H9 (cell line): ENCODE data around the gene ALDH1A2. TPM values are rescaled to one million over a fixed set of nuclear protein-coding genes. Genes with fewer than 3 reads are reported as not detected.

Experiments
- DNase-seq: peaks from one replicate; pipeline ENCODE4 v3.0.0-alpha.2; 2017
- H2AFZ ChIP-seq: one replicate; pipeline ENCODE4 v1.6.1; 2013; ENCODE audit warnings: mild to moderate bottlenecking, low read length, control low read depth, moderate library complexity
- H2AK5ac ChIP-seq: 2 replicates; pipeline ENCODE4 v1.6.1; 2013; ENCODE audit warnings: low read length, control low read depth, mixed read lengths; ENCODE audit not compliant: insufficient read length
- H2BK120ac ChIP-seq: one replicate; pipeline ENCODE4 v1.6.1; 2013; ENCODE audit warnings: low read depth, mild to moderate bottlenecking, low read length, control low read depth, inconsistent platforms; ENCODE audit not compliant: poor library complexity, severe bottlenecking
- H2BK12ac ChIP-seq: 2 replicates; pipeline ENCODE4 v1.6.1; 2013; ENCODE audit warnings: low read length, control low read depth, mixed read lengths, low read depth; ENCODE audit not compliant: insufficient read length
- H2BK15ac ChIP-seq: 2 replicates; pipeline ENCODE4 v1.6.1; 2013; ENCODE audit warnings: low read depth, low read length, control low read depth
- H2BK20ac ChIP-seq: one replicate; pipeline ENCODE4 v1.6.1; 2013; ENCODE audit warnings: low read depth, mild to moderate bottlenecking, low read length, control low read depth, inconsistent platforms; ENCODE audit not compliant: poor library complexity, severe bottlenecking
- H2BK5ac ChIP-seq: 2 replicates; pipeline ENCODE4 v1.6.1; 2013; ENCODE audit warnings: low read length, control low read depth, mixed read lengths; ENCODE audit not compliant: insufficient read length
- H3K14ac ChIP-seq: 2 replicates; pipeline ENCODE4 v1.6.1; 2013; ENCODE audit warnings: low read length, control low read depth; ENCODE audit not compliant: insufficient read depth
- H3K18ac ChIP-seq: 2 replicates; pipeline ENCODE4 v1.6.1; 2013; ENCODE audit warnings: low read depth, mild to moderate bottlenecking, mixed read lengths, low read length, control low read depth; ENCODE audit not compliant: insufficient read length
- H3K23ac ChIP-seq: 2 replicates; pipeline ENCODE4 v1.6.1; 2013; ENCODE audit warnings: low read length, control low read depth, mixed read lengths, low read depth; ENCODE audit not compliant: insufficient read length
- H3K23me2 ChIP-seq: 2 replicates; pipeline ENCODE4 v1.6.1; 2013; ENCODE audit warnings: low read depth, mild to moderate bottlenecking, mixed read lengths, low read length, control low read depth; ENCODE audit not compliant: insufficient read length, poor library complexity, severe bottlenecking
- H3K27ac ChIP-seq: 2 replicates; pipeline ENCODE4 v1.5.1; 2013; ENCODE audit warnings: low read length, control low read depth, mixed read lengths, low read depth; ENCODE audit not compliant: insufficient read length
- H3K27me3 ChIP-seq: 2 replicates; pipeline ENCODE4 v1.6.1; 2013; ENCODE audit warnings: low read length, control low read depth, inconsistent platforms; ENCODE audit not compliant: insufficient read depth
- H3K4ac ChIP-seq: 2 replicates; pipeline ENCODE4 v1.6.1; 2013; ENCODE audit warnings: low read depth, mild to moderate bottlenecking, control low read depth, inconsistent platforms, low read length, moderate library complexity
- H3K4me1 ChIP-seq: 2 replicates; pipeline ENCODE4 v1.6.1; 2013; ENCODE audit warnings: low read length, control low read depth, inconsistent platforms; ENCODE audit not compliant: insufficient read depth
- H3K4me2 ChIP-seq: 2 replicates; pipeline ENCODE4 v1.6.1; 2013; ENCODE audit warnings: low read length, control low read depth, mixed read lengths; ENCODE audit not compliant: insufficient read length, insufficient read depth
- H3K56ac ChIP-seq: 2 replicates; pipeline ENCODE4 v1.6.1; 2013; ENCODE audit warnings: low read depth, mild to moderate bottlenecking, mixed read lengths, low read length, control low read depth; ENCODE audit not compliant: insufficient read length
- H3K79me1 ChIP-seq: 2 replicates; pipeline ENCODE4 v1.6.1; 2013; ENCODE audit warnings: low read depth, mild to moderate bottlenecking, moderate library complexity, low read length, control low read depth, inconsistent platforms; ENCODE audit not compliant: insufficient read depth, poor library complexity, severe bottlenecking
- H3K79me2 ChIP-seq: 2 replicates; pipeline ENCODE4 v1.6.1; 2013; ENCODE audit warnings: low read length, control low read depth, inconsistent platforms; ENCODE audit not compliant: insufficient read depth
- H3K9ac ChIP-seq: 2 replicates; pipeline ENCODE4 v1.6.1; 2013; ENCODE audit warnings: low read length, control low read depth, mixed read lengths; ENCODE audit not compliant: insufficient read length; ENCODE audit errors: extremely low read depth
- H3K9me3 ChIP-seq: one replicate; pipeline ENCODE4 v1.6.1; 2013; ENCODE audit warnings: low read depth, low read length, inconsistent platforms; ENCODE audit not compliant: control insufficient read depth
- H3T11ph ChIP-seq: one replicate; pipeline ENCODE4 v1.6.1; 2013; ENCODE audit warnings: mild to moderate bottlenecking, low read length, control low read depth, inconsistent platforms
- H4K20me1 ChIP-seq: one replicate; pipeline ENCODE4 v1.6.1; 2013; ENCODE audit not compliant: control insufficient read depth, insufficient read length, insufficient read depth
- H4K5ac ChIP-seq: 2 replicates; pipeline ENCODE4 v1.6.1; 2013; ENCODE audit warnings: low read depth, mild to moderate bottlenecking, mixed read lengths, low read length, control low read depth; ENCODE audit not compliant: insufficient read length
- H4K8ac ChIP-seq: replicated peaks from 2 replicates; pipeline ENCODE4 v1.6.1; 2013; ENCODE audit warnings: low read length, control low read depth, mixed read lengths, low read depth; ENCODE audit not compliant: insufficient read length
- H4K91ac ChIP-seq: 2 replicates; pipeline ENCODE4 v1.6.1; 2013; ENCODE audit warnings: low read depth, mild to moderate bottlenecking, moderate library complexity, mixed read lengths, low read length, control low read depth; ENCODE audit not compliant: insufficient read length
- H3K27ac Mint-ChIP-seq, 3 experiments: 2 replicates in 2 of 3; 3 replicates in 1 of 3; pipeline ENCODE4 v1.8.0; 2020 to 2021; ENCODE audit warnings: mixed read lengths in 3 of 3, mild to moderate bottlenecking in 1 of 3, moderate library complexity in 1 of 3
- H3K27me3 Mint-ChIP-seq: 2 replicates; pipeline ENCODE4 v1.8.0; 2021; ENCODE audit warnings: low read depth, mild to moderate bottlenecking, moderate library complexity, mixed read lengths
- H3K36me3 Mint-ChIP-seq, 3 experiments: 2 replicates in 2 of 3; 3 replicates in 1 of 3; pipeline ENCODE4 v1.8.0; 2020 to 2021; ENCODE audit warnings: low read depth in 3 of 3, mixed read lengths in 3 of 3; ENCODE audit not compliant: insufficient read depth in 1 of 3
- H3K4me1 Mint-ChIP-seq, 2 experiments: 2 replicates each; pipeline ENCODE4 v1.8.0; 2020; ENCODE audit warnings: mixed read lengths in 2 of 2
- H3K4me3 Mint-ChIP-seq, 2 experiments: 2 replicates in 1 of 2; 3 replicates in 1 of 2; pipeline ENCODE4 v1.8.0; 2020 to 2021; ENCODE audit warnings: mild to moderate bottlenecking in 2 of 2, mixed read lengths in 2 of 2, moderate library complexity in 1 of 2
- H3K9me3 Mint-ChIP-seq, 2 experiments: 2 replicates in 1 of 2; 3 replicates in 1 of 2; pipeline ENCODE4 v1.8.0; 2020; ENCODE audit warnings: mild to moderate bottlenecking in 2 of 2, mixed read lengths in 2 of 2, moderate library complexity in 1 of 2
- WGBS: extraction: QIAGEN DNeasy Blood & Tissue Kit; methylation state at CpG from one replicate; pipeline ENCODE4 v1.1.7; 2013; ENCODE audit warnings: missing lambda C conversion rate, low lambda C conversion rate, mixed read lengths; ENCODE audit not compliant: insufficient read length; ENCODE audit errors: extremely low coverage; 5-methylcytosine and 5-hydroxymethylcytosine counted together
- total RNA-seq: library from RNA; stranded (reverse); gene quantifications from 2 replicates; pipeline ENCODE4 v1.2.1, GENCODE V29; 2021
- TF ChIP-seq, protein P1 (sequence below): fragments of 200-600 bp; sonication (generic); conservative IDR thresholded peaks from 3 replicates; pipeline ENCODE4 v1.8.0; 2021; ENCODE audit warnings: antibody characterized with exemption, mild to moderate bottlenecking

ALDH1A2 gene
- total RNA-seq, 1 experiment from 2014 or later, result 0.72 TPM

DNA sequence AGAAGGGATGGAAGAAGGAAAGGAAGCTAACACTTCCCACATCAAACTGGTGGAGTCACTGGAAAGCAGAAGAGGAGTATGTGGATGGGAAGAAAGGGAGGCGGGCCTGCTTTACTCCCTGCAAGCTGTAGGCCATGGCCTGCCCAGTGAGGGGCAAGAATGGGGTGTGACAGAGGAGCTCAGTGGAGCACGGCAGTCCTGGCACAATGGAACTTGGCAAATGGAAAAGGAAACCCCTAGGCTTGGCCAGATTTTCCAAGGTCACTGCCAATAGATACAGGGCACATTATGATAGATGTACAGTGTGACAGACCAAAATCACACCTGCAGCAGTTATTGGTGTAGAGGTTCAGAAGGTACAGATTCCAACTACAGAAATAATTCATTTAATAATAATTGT lies 111.6 kb downstream of the ALDH1A2 start:
- WGBS, result no CpG with 5 or more reads among the region's 2 CpGs
- H2AK5ac ChIP-seq, result no peak overlapping the region
- no peak overlapping the region for H3K4ac ChIP-seq

More for the DNA sequence above, 111.6 kb downstream of the ALDH1A2 start:
- H2BK15ac ChIP-seq, result no peak overlapping the region
- H2AFZ ChIP-seq, result no peak overlapping the region
- H4K8ac ChIP-seq, result no peak overlapping the region
- no peak for DNase-seq
- Mint-ChIP-seq H3K36me3 (no peaks in the 10 kb centered on the region), H3K27ac (no peak overlapping the region), H3K4me1 (no peaks in the 10 kb centered on the region), H3K27me3 (peaks cover 4% of the 10 kb centered on the region), H3K9me3 (no peaks in the 10 kb centered on the region), H3K4me3 (no peak overlapping the region)
- no peak overlapping the region for H3K9ac ChIP-seq
- H4K91ac ChIP-seq, result no peak overlapping the region
- H2BK120ac ChIP-seq, result no peak overlapping the region
- H3K79me1 ChIP-seq, result no peaks in the 10 kb centered on the region
- no peak overlapping the region for H2BK5ac ChIP-seq
- no peak overlapping the region for H4K5ac ChIP-seq
- no peak overlapping the region for H3K27ac ChIP-seq
- no peak overlapping the region for H3K23ac ChIP-seq
- H3K4me1 ChIP-seq, result no peaks in the 10 kb centered on the region
- no peak overlapping the region for H2BK12ac ChIP-seq
- H2BK20ac ChIP-seq, result no peak overlapping the region
- H3K4me2 ChIP-seq, result no peak overlapping the region
- H3K79me2 ChIP-seq, result no peaks in the 10 kb centered on the region
- no peak overlapping the region for H3K56ac ChIP-seq
- TF ChIP-seq, protein P1, sequence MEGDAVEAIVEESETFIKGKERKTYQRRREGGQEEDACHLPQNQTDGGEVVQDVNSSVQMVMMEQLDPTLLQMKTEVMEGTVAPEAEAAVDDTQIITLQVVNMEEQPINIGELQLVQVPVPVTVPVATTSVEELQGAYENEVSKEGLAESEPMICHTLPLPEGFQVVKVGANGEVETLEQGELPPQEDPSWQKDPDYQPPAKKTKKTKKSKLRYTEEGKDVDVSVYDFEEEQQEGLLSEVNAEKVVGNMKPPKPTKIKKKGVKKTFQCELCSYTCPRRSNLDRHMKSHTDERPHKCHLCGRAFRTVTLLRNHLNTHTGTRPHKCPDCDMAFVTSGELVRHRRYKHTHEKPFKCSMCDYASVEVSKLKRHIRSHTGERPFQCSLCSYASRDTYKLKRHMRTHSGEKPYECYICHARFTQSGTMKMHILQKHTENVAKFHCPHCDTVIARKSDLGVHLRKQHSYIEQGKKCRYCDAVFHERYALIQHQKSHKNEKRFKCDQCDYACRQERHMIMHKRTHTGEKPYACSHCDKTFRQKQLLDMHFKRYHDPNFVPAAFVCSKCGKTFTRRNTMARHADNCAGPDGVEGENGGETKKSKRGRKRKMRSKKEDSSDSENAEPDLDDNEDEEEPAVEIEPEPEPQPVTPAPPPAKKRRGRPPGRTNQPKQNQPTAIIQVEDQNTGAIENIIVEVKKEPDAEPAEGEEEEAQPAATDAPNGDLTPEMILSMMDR, result no peak
- H3K18ac ChIP-seq, result no peak overlapping the region
- no peak overlapping the region for H3T11ph ChIP-seq
- no peaks in the 10 kb centered on the region for H3K9me3 ChIP-seq
- H3K23me2 ChIP-seq, result no peaks in the 10 kb centered on the region
- H4K20me1 ChIP-seq, result no peaks in the 10 kb centered on the region
- no peak overlapping the region for H3K14ac ChIP-seq
- no peaks in the 10 kb centered on the region for H3K27me3 ChIP-seq
